Fibroblast of skin of left quadriceps (primary cell): ENCODE results near the gene CHRNA4.
"Not testable (repeated sequence)": the region's sequence is repeated elsewhere in the genome, so short reads cannot be mapped to it uniquely, and the experiment has no call there.

Experiments used
- DNase-seq, 2 experiments: peaks; one replicate each; pipeline ENCODE4 v3.0.0-alpha.2; 2013; ENCODE audit warnings: low read depth in 2 of 2

CHRNA4 gene

DNA sequence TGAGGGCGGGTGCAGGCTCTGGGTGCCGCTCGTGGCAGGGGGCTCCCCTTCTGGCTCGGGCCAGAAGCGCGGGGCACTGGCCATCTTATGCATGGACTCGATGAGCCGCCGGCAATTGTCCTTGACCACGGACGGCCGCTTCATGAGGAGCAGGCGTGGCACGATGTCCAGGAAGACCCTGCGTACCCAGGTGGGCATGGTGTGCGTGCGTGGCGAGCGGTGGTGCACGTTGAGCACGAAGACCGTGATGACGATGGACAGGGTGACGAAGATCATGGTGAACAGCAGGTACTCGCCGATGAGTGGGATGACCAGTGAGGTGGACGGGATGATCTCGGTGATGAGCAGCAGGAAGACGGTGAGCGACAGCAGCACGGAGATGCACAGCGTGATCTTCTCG, 11.0 kb downstream of the CHRNA4 start:
- no peak for DNase-seq

DNA sequence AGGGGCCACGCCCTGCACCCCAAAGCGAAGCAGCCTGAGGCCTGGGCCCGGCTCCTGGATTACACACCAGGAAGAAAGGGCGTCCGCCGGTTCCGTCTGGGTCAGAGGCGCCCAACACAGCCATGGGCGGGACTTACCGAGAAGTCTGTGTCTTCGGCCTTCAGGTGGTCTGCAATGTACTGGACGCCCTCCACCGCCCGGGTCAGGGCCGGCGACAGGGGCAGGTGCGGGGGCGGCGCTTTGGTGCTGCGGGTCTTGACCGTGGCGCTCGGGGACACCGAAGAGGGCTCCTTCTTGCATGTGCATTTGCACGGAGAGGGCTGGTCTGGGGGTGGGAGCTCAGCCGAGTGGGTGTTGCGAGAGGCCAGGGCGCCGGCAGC, 11.6 kb downstream of the CHRNA4 start:
- no peak for DNase-seq

DNA sequence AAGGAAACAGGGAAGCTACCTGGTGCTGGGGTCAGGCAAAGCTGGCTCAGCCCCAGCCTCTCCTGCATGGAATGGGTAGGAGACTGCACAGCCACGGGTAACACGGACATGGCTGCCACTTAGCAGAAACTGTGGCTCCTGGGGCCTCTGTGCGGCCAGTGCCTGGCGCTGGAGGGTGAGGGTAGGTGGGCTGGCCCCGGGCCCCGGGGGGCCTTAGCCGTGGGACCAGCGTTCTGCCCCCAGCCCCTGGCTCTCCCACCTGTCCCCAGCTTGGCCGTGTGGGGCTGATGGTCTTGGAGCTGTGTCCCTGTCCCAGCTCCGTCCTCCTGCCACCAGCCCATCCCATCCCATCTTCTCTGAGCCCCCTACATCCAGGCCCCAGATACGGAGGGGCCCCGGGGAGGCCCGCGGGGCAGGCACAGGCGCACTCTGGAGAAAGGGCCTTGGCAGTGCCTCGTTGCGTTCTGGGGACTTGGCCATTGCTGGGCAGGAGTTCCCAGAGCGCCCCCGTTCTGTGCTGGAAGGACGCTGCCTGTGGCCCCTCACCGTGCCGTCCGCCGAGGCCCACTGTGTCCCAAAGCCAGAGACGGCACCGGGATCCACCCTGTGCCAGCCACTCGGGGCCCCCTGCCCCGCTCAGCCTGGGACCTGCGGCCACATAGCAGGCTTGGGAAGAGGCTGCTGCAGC, 12.2 kb downstream of the CHRNA4 start:
- DNase-seq, result no peak

- DNase-seq, result no peak
Observed at GRCh38 chr20:63347950-63348827, 13.0 kb downstream of the CHRNA4 start.

GRCh38 chr20:63347081-63347741, 13.9 kb downstream of the CHRNA4 start:
- no peak for DNase-seq

DNA sequence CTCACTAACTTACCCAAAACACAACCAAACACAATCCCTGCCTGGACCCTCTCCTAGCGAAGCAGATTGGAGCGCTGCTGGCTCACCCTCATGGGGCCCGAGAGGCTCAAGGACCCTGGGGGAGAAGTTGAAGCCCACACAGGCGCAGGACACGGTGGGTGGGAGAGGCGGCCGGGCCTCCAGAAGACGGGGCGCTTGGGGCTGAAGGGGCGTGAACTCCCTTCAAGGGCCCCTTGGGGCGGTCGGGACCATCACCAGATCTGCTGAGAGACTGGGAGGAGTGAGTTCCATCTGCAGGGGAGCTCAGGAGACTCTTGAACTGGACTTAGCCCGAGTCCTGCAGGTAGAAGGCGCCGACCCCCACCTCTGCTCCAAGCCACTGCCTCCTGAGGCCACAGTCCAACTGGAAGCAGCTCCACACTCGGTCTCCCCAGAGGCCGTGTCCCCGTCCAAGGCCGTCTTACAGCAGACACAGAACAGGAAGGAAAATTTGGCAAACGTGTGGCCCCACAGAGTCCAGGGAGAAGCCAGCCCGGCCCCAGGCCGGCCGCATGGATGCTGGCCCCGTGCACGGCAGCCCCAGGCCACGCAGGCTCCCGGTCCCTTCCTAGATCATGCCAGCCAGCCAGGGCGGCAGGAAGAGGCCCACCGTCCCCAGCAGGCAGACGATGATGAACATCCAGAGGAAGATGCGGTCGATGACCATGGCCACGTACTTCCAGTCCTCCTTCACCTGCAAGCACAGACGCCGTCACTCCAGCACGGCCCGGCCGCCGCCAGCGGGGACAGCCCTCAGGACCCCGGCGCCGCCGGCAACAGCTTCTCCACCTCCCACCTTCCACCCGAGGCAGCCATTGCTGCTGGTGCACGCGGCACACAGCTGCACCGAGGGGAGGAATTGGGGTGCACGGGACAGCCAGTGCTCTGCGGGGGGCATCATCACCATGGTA, 14.7 kb downstream of the CHRNA4 start:
- DNase-seq, result no peak

GRCh38 chr20:63345328-63346100, 15.6 kb downstream of the CHRNA4 start:
- DNase-seq, result no peak

DNA sequence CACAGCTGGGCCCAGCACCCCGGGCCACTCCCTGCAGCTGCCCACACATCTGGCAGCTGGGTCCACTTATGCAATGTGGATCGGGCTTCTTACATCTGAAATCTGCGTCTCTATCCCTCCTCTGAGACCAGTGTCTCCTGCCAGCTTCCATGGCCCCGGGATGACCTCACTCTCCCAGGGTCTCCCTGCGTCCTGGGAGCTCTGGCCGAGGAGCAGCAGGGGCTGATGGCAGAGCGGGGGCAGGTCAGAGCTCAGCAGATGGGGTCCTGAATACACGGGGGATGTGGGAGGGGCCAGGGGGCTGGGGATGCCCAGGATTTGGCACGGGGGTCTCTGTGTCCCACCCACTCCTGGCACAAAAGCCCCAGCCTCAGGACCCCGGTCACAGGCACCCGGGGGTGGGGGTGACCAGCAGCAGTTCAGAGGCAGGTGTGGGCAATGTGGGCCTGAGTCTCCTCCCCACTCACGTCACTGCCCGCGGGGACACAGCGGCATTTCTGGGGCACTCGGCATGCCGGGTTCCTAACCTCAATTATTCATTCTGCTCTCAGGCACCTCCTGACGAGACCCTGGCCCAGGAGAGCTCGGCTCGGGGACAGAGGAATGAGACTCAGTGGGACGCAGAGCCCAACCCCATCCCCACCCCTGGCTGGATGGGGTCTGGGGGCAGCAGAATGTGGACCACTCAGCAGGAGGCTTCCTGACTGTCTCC, 16.4 kb downstream of the CHRNA4 start:
- no peak for DNase-seq

GRCh38 chr20:63343460-63344445, 17.4 kb downstream of the CHRNA4 start:
- no peak for DNase-seq

DNA sequence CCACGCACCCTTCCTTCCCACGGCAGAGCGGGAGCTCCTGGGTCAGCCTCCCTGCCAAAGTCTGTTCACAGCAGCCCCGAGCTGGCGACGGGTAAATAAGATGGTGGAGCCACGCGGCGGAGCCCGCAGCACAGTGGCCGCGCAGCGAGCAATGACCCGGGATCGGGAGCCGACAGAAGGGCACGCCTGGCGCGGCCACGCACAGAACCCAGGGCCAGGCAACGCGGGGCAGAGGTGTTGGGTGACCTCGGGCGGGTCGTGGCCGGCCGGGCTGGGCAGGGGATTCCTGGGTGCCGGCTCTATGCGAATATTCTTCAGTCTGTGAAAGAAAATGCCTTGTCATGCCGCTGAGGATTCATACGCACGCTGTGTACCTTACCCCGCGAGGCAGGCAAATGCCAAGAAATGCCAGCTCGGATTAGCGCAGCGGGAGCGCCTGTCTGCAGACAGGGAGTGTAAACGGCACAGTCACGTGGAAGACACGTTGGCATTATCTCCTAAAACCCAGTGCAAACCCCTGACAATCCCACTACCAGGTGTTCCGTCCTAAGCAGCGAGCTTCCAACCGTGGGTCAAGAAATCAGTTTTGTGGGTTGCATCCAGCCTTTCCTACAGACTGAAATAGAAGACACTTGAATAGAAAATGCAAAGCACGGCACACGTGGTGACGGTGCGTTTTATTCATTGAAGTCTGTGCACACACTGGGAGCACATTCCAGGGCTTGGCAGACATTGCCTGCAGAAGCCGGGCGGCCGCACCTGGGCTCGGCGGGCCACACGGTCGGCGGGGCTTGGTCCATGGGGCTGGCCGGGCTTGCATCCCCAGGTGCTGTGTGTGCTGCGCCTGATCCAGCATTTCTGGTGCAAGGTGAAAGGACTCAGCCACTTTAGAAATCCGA, 18.3 kb downstream of the CHRNA4 start:
- no peak for DNase-seq

- not testable (repeated sequence) for DNase-seq
Observed at GRCh38 chr20:63340158-63340688, 20.9 kb downstream of the CHRNA4 start.

GRCh38 chr20:63339154-63340094, 21.7 kb downstream of the CHRNA4 start:
- not testable (repeated sequence) for DNase-seq

- DNase-seq, result no peak
Observed at GRCh38 chr20:63337786-63338420, 23.2 kb downstream of the CHRNA4 start.

GRCh38 chr20:63336232-63336752, 24.9 kb downstream of the CHRNA4 start:
- DNase-seq, result no peak

DNA sequence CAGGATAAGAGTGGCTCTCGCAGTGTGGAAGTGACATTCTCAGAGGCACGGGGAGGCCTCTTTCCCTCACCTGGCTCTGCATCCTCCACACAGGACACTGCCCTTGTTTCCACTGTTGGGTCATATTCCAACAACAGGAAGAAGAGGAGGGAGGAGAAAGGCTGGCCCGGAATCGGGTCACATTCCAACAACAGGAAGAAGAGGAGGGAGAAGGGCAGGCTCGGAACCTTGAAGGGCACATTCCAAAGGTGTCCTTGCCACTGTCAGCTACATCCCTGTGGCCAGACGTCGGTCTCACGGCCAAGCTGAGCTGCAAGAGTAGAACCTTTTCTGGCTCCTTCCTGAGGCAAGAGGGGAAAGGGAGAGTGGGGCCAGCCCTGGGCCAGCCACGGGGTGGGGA, 25.4 kb downstream of the CHRNA4 start:
- no peak for DNase-seq

DNA sequence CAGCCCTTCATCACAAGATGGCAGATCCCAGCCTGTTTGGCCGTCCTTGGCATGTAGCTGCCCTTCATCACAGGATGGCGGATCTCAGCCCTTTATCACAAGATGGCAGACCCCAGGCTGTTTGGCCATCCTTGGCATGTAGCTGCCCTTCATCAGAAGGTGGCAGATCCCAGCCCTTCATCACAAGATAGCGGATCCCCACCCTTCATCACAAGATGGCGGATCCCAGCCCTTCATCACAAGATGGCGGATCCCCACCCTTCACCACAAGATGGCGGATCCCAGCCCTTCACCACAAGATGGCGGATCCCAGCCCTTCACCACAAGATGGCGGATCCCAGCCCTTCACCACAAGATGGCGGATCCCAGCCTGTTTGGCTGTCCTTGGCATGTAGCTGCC, 26.1 kb downstream of the CHRNA4 start:
- not testable (repeated sequence) for DNase-seq
